ENCODE measurements around the gene C1QTNF12. TPM values are rescaled to one million over a fixed set of nuclear protein-coding genes. Genes with fewer than 3 reads are reported as not detected.

Gene C1QTNF12
- total and polyA plus RNA-seq, 12 donors, result 0.42 to 2.3 (median 1.1) TPM; not detected in 1

- Histone ChIP-seq H3K4me3 (no peak overlapping the region), H3K9me3 (no peaks in the 10 kb centered on the region), H3K27me3 (peaks cover 0 to 12% (median 8%) of the 10 kb centered on the region in 7 donors), H3K4me1 (peaks cover 0 to 11% (median 0%) of the 10 kb centered on the region in 9 donors), H3K27ac (peak overlapping the region in 1 of 10 donors; percentile 31), H3K36me3 (no peaks in the 10 kb centered on the region)
- intact Hi-C loops (cut with DNase I), result no loop called here
- ATAC-seq (peak in 4 of 8 donors; percentile 2 to 7 (median 6)), DNase-seq (peak in 1 of 2 donors; percentile 10)
- 89 to 94% methylated on average over 21 of the region's 21 CpGs for WGBS, 2 donors
- no peak for TF ChIP-seq CTCF (IDR thresholded peaks at IDR 0.05)
Measured at GRCh38 chr1:1280782-1281481, 34.4 kb upstream of the C1QTNF12 start.

- H3K4me3 ChIP-seq, result no peak overlapping the region
- no peaks in the 10 kb centered on the region for H3K36me3 ChIP-seq
- intact Hi-C loops (cut with DNase I), result no loop called here
- 92 to 93% methylated on average over 16 of the region's 17 CpGs for WGBS, 2 donors
- DNase-seq (no peak), ATAC-seq (no peak)
- H3K27ac ChIP-seq, result no peak overlapping the region
- no peak for TF ChIP-seq CTCF (IDR thresholded peaks at IDR 0.05)
- no peaks in the 10 kb centered on the region for H3K27me3 ChIP-seq
- peaks cover 5 to 20% (median 8%) of the 10 kb centered on the region in 9 donors for H3K4me1 ChIP-seq
- H3K9me3 ChIP-seq, result no peaks in the 10 kb centered on the region
Measured at GRCh38 chr1:1279028-1279427, 32.5 kb upstream of the C1QTNF12 start.

GRCh38 chr1:1278620-1279019 is 32.1 kb upstream of the C1QTNF12 start:
- intact Hi-C loops (cut with DNase I), result no loop called here
- no peak for ATAC-seq

GRCh38 chr1:1275836-1276235 is 29.3 kb upstream of the C1QTNF12 start:
- Histone ChIP-seq H3K27ac (no peak overlapping the region), H3K27me3 (no peaks in the 10 kb centered on the region), H3K4me1 (peaks cover 21 to 32% (median 30%) of the 10 kb centered on the region in 9 donors), H3K36me3 (peaks cover 0 to 10% (median 0%) of the 10 kb centered on the region in 9 donors), H3K9me3 (no peaks in the 10 kb centered on the region), H3K4me3 (no peak overlapping the region)
- TF ChIP-seq CTCF (IDR thresholded peaks at IDR 0.05), result no peak
- DNase-seq (no peak), ATAC-seq (no peak)
- intact Hi-C loops (cut with DNase I), result no loop called here
- 78 to 83% methylated on average over 9 of the region's 9 CpGs for WGBS, 2 donors

More at GRCh38 chr1:1278620-1279019, 32.1 kb upstream of the C1QTNF12 start:
- H3K27ac ChIP-seq, result no peak overlapping the region
- DNase-seq, result no peak
- peaks cover 5 to 20% (median 9%) of the 10 kb centered on the region in 9 donors for H3K4me1 ChIP-seq
- TF ChIP-seq CTCF (IDR thresholded peaks at IDR 0.05), result no peak
- no peak overlapping the region for H3K4me3 ChIP-seq
- H3K27me3 ChIP-seq, result no peaks in the 10 kb centered on the region
- no peaks in the 10 kb centered on the region for H3K9me3 ChIP-seq
- WGBS, 2 donors, result 95 to 96% methylated on average over 13 of the region's 13 CpGs
- H3K36me3 ChIP-seq, result no peaks in the 10 kb centered on the region
